ENCODE data around the gene ECHS1.
A peak's percentile ranks its signal among the peaks of the same experiment; 100 is the strongest.

The ECHS1 gene

GRCh38 chr10:133318494-133319127, 54.5 kb downstream of the ECHS1 start:
- DNase-seq (ENCODE audit: extremely low spot score), result peak; percentile 74
- ChIA-PET POLR2A (no interaction called here), CTCF (interaction anchor here (0.6 to 3.7 kb wide), 7 partner anchors 9 to 39 kb away, joined by 3 to 20 read pairs (median 4); no protein-coding TSS in a partner anchor)
- TF ChIP-seq CTCF (IDR thresholded peaks at IDR 0.05; ENCODE audit: control extremely low read depth, extremely low read depth, low read depth, missing control alignments), result peak; percentile 80

GRCh38 chr10:133316732-133317131, 56.4 kb downstream of the ECHS1 start:
- ChIA-PET POLR2A (no interaction called here), CTCF (interaction anchor here (0.8 kb wide), 1 partner anchor 10 kb away, joined by 3 read pairs; no protein-coding TSS in a partner anchor)
- no peak for DNase-seq (ENCODE audit: extremely low spot score)
- no peak for TF ChIP-seq CTCF (IDR thresholded peaks at IDR 0.05; ENCODE audit: control extremely low read depth, extremely low read depth, low read depth, missing control alignments)

- ChIA-PET CTCF (interaction anchor here (0.7 to 4.2 kb wide), 5 partner anchors 10 to 173 kb away, joined by 3 to 44 read pairs (median 3); no protein-coding TSS in a partner anchor), POLR2A (no interaction called here)
- TF ChIP-seq CTCF (IDR thresholded peaks at IDR 0.05; ENCODE audit: control extremely low read depth, extremely low read depth, low read depth, missing control alignments), result no peak
- no peak for DNase-seq (ENCODE audit: extremely low spot score)
Observed at GRCh38 chr10:133316266-133316665, 56.9 kb downstream of the ECHS1 start.

GRCh38 chr10:133315847-133316246, 57.3 kb downstream of the ECHS1 start:
- POLR2A ChIA-PET, result no interaction called here
- no peak for TF ChIP-seq CTCF (IDR thresholded peaks at IDR 0.05; ENCODE audit: control extremely low read depth, extremely low read depth, low read depth, missing control alignments)
- CTCF ChIA-PET, result interaction anchor here (0.7 to 4.2 kb wide), 9 partner anchors 8 to 182 kb away, joined by 3 to 44 read pairs (median 3); no protein-coding TSS in a partner anchor
- DNase-seq (ENCODE audit: extremely low spot score), result no peak

- no peak for DNase-seq (ENCODE audit: extremely low spot score)
- TF ChIP-seq CTCF (IDR thresholded peaks at IDR 0.05; ENCODE audit: control extremely low read depth, extremely low read depth, low read depth, missing control alignments), result no peak
- POLR2A ChIA-PET, result interaction anchor here (0.7 kb wide), 1 partner anchor 32 kb away, joined by 5 read pairs; no protein-coding TSS in a partner anchor
- CTCF ChIA-PET, result interaction anchor here (1.0 to 4.2 kb wide), 8 partner anchors 9 to 183 kb away, joined by 3 to 44 read pairs (median 5); no protein-coding TSS in a partner anchor
Observed at GRCh38 chr10:133314911-133315310, 58.2 kb downstream of the ECHS1 start.

- CTCF ChIA-PET, result interaction anchor here (1.0 to 4.2 kb wide), 5 partner anchors 9 to 77 kb away, joined by 3 to 44 read pairs (median 4); no protein-coding TSS in a partner anchor
- no peak for TF ChIP-seq CTCF (IDR thresholded peaks at IDR 0.05; ENCODE audit: control extremely low read depth, extremely low read depth, low read depth, missing control alignments)
- POLR2A ChIA-PET, result no interaction called here
- DNase-seq (ENCODE audit: extremely low spot score), result no peak
Observed at GRCh38 chr10:133313192-133313591, 60.0 kb downstream of the ECHS1 start.

Data from GM10248 (cell line).